ENCODE measurements around the gene DYNLRB1.

DNA sequence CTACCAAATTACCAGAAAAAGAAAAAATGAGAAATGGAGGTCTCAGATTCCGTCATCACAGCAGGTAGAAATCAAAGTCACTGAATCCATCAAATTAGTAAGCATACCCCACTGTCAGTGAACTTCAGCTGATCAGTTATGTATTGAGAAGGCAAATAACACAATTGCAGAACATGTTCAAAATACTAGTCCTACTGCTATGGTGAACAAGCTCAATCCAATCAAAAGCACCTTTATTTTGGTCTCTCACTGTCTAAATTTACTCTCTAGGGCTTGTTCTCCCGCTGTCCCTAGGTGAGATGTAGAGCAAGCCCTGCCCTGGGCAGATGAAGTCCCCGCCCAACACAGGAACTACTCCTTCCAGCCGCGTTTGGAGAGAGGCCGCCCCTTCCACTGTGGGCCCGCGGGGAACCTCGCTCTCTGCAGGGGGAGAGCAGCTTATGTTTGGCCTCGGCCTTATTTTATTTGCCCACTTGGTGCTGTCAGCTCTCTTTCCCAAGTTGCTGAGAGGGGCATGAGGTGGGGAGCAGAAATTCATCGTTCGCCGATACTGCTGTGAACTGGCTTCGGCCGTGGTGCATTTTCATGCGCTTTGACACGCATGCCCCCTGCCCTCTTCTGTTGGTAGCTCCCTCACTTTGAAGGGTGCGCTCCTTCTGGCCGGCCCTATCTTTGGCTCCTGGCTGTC lies 28.0 kb downstream of the DYNLRB1 start:
- TF ChIP-seq, protein P1, sequence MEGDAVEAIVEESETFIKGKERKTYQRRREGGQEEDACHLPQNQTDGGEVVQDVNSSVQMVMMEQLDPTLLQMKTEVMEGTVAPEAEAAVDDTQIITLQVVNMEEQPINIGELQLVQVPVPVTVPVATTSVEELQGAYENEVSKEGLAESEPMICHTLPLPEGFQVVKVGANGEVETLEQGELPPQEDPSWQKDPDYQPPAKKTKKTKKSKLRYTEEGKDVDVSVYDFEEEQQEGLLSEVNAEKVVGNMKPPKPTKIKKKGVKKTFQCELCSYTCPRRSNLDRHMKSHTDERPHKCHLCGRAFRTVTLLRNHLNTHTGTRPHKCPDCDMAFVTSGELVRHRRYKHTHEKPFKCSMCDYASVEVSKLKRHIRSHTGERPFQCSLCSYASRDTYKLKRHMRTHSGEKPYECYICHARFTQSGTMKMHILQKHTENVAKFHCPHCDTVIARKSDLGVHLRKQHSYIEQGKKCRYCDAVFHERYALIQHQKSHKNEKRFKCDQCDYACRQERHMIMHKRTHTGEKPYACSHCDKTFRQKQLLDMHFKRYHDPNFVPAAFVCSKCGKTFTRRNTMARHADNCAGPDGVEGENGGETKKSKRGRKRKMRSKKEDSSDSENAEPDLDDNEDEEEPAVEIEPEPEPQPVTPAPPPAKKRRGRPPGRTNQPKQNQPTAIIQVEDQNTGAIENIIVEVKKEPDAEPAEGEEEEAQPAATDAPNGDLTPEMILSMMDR (conservative IDR thresholded peaks at IDR 0.05; ENCODE audit: low read length), result no peak
- no peak for TF ChIP-seq EZH2phosphoT487 (IDR thresholded peaks at IDR 0.05; ENCODE audit: borderline replicate concordance)

All from Loucy (cell line).